ENCODE data around the gene GABRB2.
"Not testable (repeated sequence)": the region's sequence is repeated elsewhere in the genome, so short reads cannot be mapped to it uniquely, and the experiment has no call there.

Gene GABRB2

DNA sequence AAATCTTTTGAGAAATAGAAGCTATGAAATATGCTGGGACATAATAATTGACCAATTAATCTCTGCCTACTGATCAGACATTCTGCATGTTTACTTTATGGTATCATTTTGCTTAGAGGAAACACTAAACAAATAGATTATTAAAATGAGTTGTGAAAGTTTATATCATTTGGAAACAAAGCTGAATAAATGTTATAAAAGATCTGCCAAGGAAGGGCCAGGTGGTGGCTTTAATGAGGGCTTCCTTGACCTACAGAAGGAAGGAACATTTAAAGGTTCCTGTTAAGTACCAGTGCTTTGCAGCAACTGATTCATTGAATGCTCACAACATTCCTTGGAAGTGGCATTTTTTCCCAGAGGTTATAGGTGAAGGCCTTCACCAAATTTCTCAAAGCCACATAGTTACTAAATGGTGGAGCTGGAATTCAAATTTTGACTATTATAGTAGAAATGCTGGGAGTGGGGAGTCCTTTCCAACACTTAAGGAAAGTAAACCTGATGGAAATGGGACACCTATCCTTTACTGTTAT lies 250.7 kb downstream of the GABRB2 start:
- DNase-seq: no peak

DNA sequence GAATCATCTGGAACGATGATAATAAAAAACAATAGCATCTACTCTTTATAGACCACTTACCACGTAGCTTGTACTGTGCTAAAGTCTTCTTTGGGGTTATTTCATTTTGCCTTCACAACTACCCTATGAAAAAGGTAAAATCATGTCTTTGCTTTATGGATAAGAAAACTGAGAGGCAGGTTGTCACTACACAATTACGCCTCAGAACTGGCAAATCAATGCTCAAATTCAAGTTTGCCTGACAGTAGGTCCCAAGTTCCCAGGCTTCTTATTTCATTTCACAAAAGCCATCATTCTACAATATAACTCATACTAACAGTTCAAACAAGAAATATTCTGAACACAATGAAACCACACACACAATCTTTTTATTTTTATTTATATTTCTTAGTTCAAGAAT lies 258.5 kb downstream of the GABRB2 start:
- DNase-seq: no peak

DNA sequence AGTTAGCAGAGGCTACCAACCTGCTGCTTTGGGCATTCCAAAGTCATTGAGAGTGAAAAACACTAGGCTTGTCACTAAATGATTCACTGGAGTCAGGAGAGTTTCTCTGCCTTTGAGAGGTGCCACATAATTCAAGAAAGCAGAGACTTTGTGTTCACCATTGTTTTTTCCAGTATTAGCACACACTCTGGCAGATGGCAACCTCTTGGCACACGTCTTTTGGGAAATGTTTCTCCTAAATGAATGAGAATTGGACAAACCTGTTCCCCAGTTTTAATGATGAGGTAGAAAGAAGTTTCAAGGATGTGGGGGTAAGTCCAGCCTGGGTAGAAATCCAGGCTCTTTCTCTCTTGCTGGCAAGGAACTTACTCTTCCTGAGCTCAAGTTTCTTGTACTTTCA lies 259.1 kb downstream of the GABRB2 start:
- no peak for DNase-seq

DNA sequence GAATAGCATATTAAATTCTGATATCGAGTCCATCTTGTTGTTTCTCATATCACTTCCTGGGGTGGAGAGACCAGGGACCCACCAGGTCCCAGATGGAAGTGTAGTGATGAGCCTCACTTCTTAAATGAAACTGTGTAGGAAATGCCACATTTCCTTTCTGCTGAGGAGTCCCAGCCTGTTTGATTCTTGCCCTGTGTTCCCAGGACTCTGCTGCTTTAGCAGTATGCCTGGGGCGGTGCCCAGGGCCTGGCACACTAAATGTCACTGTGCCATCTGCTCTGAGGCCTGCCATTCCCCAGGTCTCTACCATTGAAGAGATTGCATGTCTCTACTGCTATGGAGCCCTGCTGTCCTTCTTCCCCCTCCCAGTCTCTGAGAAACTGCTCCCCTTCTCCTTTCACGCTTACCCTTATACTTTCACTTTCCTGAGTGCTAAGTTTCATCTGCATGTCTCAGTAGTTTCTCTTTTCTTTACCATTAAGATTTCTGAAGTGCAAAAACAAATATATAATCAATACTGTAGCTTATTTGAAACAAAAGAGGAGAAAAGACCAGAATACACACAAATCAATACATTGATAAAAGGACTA lies 260.4 kb downstream of the GABRB2 start:
- no peak for DNase-seq

DNA sequence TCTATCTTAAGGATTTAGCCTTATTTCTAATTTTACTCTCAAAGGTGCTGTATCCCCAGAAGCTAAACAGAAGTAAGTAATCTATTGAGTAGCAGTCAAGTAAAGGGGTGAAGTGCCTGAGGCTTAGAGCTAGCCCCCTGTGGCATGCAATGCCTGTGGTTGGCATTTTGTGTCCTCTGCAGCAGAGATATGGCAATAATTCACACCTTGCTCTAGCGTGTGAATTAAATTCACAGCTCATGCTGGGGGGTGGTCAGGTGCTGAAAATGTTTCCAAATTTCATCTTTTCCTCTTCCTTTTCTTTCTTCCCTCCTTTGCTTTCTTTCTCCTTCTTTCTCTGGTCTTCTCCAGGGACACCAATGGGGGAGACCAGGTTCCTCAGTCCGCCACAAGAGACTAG lies 262.1 kb downstream of the GABRB2 start:
- DNase-seq: no peak

DNA sequence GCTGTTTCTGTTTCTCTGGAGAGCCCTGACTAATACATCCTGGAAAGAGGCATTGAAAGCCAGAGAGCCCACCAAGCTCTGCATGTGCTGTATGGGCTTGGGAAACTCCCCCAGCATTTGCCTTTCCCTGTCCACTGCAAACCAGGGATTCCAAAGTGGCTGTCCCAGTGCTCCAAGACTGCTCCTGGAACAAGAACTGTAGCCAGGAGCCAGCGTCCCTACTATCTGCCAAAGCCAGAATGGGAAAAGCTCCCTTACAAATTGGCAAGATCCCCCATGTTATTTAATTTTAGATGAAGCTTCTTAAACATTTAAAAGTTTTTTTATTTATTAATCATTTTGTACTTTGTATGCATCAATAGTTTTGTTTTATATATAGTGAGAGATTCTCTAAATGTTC lies 263.2 kb downstream of the GABRB2 start:
- DNase-seq: no peak

DNA sequence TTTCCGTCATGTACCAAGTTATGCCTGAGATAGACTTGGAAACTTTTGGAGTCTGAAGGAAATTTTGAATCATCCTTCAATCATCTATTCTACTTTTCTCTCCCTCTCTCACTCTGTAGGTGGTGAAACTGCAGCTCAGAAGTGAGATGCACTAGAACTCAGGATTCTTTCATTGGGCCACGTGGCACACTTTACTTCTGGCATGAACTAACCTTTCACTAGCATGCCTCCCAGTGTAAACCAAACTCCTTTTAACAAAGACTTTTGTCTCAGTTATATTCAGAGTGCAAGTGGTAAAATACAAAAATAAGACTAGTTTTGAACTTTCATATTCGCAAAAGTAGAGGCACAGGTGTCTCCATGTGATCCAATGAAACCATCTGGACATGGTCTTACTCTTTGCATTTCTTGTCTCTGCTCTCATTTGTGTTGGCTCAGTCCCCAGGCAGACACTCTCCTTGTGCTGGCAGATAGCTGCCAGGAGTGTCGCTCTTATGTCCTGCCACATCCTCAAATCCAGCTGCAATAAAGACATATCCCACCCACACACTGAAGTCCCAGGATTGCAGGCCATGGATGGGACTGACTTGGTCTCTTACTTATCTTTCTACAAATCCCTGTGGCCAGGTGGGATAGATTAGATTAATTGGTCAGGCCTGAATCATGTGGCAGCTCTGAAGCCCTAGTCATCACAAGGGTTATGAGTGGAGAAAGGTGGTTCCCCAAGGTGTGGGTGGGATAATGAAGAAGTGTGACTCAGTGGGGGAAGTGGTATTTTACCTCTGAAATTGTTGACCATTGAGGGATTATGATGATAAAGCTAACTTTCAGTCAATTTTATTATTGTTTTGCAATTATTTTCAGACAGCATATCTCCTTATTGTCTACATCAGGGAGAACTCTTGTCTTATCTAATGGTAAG lies 267.5 kb downstream of the GABRB2 start:
- DNase-seq: no peak

DNA sequence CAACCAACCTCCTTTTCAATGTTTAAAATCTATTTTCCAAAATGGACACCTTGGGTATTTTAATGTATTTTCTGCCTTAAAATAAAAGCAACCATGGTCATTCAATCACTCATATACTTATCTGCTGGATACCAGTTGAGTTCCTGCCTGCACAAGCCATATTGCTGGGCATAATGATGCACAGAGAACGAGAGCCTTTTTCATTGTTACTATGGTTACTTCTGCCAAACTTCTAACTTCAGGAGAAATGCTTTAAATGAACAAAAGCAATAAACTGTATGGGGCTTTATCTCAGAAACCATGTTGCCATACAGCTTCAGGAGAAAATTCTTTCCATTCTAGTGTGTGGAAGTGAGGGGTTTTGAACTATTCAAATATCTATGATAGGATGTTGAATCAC lies 269.5 kb downstream of the GABRB2 start:
- DNase-seq: no peak

DNA sequence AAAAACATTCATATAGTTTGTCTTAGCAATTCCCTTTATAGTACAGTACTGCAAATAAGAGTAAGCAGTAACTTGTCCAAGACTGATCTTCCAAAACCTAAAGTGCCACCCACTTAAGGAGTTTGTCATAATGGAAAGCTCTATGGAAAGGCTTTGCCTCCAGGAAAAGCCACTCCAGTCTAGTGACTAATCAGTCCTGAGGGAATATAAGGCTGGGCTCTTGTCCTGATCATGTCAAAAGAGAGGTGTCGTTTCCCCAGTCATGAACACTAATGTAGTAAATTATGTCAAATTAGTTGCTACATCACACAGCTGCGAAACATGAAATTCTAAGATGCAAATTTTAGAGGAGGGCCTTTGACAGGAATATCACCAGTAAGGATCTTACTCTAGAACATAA lies 271.6 kb downstream of the GABRB2 start:
- DNase-seq: no peak

DNA sequence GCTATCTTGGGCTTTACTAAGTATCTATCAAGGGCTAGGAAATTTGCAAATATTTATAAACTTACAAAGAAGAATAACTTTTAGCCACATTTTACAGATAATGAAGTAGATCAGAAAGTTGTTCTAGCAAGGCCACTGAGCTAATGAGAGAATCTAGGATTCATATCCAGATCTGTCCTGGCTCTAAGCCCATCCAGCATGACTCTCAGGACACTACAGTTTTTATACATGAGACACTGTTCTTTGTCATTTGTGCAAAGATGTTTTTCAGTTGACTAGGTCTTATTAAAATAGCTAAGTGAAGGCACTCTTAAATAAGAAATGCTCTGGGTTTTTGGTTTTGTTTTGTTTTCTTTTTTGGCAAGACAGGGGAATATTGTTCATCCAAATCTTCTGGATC lies 273.1 kb downstream of the GABRB2 start:
- DNase-seq: no peak

DNA sequence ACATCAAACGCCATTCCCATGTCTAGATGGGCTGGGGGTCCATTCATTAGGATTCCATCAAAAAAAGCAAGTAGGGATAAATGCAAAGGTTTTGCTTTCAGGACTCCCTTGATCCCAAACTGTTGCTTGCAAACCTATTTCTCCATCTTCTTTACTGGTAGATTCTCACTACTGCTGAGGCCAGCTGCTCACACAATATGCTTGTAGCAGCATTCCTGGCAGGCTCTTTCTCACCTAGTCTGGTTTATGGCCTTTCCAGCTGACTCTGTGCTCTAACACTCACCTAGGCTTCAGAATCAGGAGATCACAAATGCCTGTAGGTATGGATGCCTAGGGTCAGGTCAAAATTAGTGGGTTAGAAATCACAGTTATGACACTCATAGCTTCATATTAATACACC lies 274.7 kb downstream of the GABRB2 start:
- no peak for DNase-seq

DNA sequence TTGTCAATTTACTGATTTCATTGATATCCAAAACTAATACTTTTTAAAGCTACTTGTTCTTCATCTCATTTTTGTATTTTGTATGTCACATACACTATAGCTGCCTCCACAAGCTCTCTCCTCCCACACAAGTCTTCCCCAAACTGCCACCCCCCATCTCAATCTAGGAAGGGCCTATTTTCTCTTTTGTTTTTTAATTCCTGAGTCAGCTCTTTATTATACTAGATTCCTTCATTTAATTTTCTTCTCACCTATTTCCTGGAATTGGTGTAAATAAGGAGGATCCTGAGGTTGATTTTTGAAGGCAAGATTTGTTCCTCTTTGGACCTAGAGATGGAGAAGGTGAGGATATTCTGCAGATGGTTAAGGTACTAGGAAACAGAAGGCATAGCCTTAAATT lies 277.4 kb downstream of the GABRB2 start:
- DNase-seq: no peak

DNA sequence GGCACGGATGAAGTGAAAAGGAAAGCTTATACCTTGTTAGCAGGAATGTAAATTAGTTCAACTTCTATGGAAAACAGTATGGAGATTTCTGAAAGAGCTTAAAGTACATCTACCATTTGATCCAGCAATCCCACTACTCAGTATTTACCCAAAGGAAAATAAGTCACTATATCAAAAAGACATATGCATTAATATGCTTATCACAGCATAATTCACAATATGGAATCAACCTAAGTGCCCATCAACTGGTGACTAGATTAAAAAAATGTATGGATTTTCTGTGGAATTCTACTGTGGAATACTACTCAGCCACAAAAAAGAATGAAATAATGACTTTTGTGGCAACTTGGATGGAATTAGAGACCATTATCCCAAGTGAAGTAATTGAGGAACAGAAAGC lies 279.6 kb downstream of the GABRB2 start:
- no peak for DNase-seq

DNA sequence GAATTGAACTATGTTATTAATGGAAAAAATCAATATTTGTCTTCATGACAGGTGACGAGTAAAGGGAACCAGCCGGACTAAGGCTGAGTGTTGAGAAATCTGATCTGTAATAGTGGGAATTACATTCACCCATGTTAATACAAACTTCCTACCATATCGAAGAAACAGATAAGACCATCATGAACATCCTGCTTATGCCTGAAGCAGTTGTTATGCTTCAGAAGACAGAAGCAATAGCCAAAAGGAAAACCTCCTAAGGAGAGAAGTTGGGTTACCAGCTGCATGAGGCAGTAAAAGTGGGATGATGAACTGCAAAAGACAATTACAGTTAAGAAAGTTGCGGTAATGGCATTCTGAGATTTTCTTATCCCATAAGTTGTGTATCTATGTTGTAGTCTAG lies 281.5 kb downstream of the GABRB2 start:
- DNase-seq: no peak

DNA sequence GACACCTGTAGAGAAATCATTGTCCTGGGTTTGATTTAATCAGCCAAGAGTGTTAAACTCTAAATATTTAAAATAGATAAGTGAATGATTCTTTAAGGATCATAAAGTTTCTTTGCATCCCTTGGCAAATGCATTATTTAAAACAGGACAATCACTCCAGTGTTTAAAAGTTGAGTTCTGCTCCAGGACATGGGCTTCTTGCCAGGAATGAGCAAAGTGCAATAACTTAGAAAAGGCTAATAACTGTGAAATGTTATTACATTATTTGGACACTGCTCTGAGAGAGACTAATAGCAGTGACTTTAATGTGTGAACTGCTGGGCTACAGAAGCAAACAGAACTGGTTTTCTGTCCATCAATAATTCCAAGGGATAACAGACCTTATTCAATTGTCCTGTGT lies 283.3 kb downstream of the GABRB2 start:
- DNase-seq: no peak

DNA sequence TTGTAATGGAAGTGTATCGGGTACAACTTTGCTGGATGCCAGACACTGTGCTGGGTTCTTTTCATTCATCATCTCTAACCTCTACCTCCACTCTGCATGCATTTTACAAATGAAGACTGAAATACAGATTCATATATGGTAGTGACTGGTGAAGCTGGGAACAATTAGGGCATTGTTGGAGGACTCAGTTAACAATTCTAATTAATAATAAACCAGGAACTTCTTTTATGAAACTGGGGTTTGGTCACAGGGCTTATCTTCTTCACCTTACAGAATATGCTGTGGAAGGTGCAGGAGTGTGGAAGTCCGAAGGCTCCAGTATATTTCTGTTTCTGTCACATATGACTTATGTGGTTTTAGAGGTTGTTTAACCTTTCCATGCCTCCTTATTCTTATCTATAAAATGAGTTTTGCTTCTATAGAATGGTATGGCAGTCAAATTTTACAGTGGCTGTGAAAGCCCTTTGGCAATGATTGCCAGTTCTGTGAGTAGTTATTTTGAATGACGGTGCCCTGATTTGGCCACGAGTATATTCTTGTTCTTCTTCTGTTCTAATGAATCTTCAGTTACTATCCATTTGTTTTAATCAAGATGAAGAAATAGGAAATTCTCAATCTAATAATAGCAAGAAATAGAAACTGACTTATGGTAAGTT lies 284.7 kb downstream of the GABRB2 start:
- DNase-seq: no peak

DNA sequence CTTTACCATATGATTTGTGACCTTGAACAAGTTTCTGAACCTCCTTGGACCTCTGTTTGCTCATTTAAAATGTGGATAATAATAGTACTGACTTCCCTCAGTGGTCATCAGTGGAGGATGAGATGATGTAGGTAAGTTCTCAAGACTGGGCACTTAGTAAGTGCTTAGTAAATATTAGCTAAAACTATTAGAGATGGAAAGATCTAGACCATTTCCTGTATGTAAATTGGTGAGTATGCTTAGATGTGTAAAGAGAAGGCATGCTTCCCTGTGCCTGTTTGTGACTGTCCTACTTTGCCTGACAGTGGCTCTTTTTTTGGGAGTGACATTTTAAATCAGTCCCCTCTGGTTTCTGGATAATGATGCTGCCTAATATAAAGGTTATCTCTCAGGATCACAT lies 288.1 kb downstream of the GABRB2 start:
- no peak for DNase-seq

DNA sequence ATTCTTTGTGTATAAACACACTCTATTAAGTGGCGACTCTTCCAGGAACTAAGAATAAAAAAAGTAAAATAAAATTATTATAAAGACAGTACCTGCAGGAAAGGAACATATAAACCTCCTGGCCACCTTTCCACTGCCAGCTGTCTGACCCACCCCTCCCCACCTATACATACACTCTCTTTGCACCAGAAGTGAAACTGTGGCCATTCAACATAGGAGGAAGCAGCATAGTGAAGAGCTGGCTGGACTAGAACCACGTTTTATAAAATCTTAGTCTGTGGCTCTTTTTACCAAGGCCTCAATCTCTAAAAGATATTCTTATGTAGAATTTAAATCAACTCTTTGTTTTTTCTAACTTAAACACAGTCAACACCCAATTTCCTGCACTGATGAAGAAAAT lies 289.6 kb downstream of the GABRB2 start:
- DNase-seq: no peak

DNA sequence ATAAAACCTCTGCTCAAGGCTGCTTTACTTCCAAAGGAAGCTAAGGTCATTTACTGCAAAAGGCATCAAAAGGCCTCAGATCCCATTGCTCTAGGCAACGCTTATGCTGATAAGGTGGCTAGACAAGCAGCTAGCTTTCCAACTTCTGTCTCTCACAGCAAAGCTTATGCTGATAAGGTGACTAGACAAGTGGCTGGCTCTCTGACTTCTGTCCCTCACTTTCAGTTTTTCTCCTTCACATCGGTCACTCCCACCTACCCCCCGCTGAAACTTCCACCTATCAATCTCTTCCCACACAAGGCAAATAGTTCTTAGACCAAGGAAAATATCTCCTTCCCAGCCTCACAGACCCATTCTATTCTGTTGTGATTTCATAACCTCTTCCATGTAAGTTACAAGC lies 293.6 kb downstream of the GABRB2 start:
- DNase-seq: not testable (repeated sequence)

DNA sequence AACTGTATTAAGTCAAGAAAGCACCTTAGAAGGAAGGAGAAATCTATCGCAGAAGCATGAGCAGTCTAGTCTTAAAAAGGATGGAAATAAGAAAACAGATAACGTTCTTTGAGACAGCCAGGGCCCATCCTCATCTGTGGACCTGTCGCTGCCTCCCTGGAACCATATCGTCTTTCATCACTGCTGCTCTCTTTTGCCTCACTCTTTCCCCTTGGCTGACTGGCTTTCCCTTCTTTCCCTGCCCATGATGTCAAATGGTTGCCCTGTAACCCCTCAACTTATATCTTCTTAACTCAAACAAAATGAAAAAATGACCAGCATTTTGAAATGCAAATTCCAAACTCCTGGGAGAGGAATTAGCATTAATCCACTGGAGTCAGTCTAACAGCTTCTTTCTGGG lies 299.8 kb downstream of the GABRB2 start:
- DNase-seq: no peak

DNA sequence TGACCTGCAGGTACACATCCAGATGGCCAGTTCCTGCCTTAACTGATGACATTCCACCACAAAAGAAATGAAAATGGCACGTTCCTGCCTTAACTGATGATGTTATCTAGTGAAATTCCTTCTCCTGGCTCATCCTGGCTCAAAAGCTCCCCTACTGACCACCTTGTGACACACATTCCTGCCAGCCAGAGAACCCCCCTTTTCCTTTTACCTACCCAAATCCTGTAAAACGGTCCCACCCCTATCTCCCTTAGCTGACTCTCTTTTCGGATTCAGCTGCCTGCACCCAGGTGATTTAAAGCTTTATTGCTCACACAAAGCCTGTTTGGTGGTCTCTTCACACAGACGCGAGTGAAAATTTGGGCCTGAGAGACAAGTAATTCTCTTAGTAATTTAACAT lies 300.7 kb downstream of the GABRB2 start:
- not testable (repeated sequence) for DNase-seq
